Common myeloid progenitor, CD34-positive (primary cell): ENCODE measurements around the gene LMF1.

Experiments
- CTCF ChIA-PET: fragments of 350-600 bp; sonication (Branson Sonifier 250); formaldehyde crosslinking; loops from one replicate; lab custom pipeline; 2021; ENCODE audit warnings: antibody characterized with exemption; lab: Charles Lee
- POLR2A ChIA-PET: fragments of 350-600 bp; sonication (Branson Sonifier 250); formaldehyde crosslinking; loops from one replicate; lab custom pipeline; 2021; ENCODE audit warnings: antibody characterized with exemption; lab: Charles Lee
- DNase-seq, 3 donors: peaks; one replicate each; pipeline versions ENCODE4 v3.0.0 to v3.0.0-alpha.2; 2013
- H3K27ac ChIP-seq, 2 experiments: 1 replicate in 1 of 2; 2 replicates in 1 of 2; pipeline ENCODE4 v1.7.0; 2013; ENCODE audit warnings: inconsistent platforms in 2 of 2, low read length in 2 of 2, mild to moderate bottlenecking in 2 of 2, low read depth in 1 of 2, moderate library complexity in 1 of 2; ENCODE audit not compliant: severe bottlenecking in 2 of 2, insufficient read depth in 1 of 2, poor library complexity in 1 of 2
- H3K27me3 ChIP-seq, 5 experiments: replicated peaks in 2 of 5; 1 replicate in 3 of 5; 2 replicates in 2 of 5; pipeline versions ENCODE4 v1.6.1 to v1.7.0; 2013; ENCODE audit warnings: low read length in 4 of 5, mild to moderate bottlenecking in 2 of 5, moderate library complexity in 2 of 5, inconsistent platforms in 1 of 5; ENCODE audit not compliant: insufficient read depth in 5 of 5, control insufficient read depth in 4 of 5
- H3K36me3 ChIP-seq, 4 experiments: 1 replicate in 2 of 4; 2 replicates in 2 of 4; pipeline versions ENCODE4 v1.6.1 to v1.7.0; 2013; ENCODE audit warnings: low read length in 3 of 4, control low read depth in 1 of 4, mild to moderate bottlenecking in 1 of 4; ENCODE audit not compliant: control insufficient read depth in 4 of 4, insufficient read depth in 4 of 4
- H3K4me1 ChIP-seq, 4 experiments: 1 replicate in 3 of 4; 2 replicates in 1 of 4; pipeline versions ENCODE4 v1.6.1 to v1.7.1; 2013; ENCODE audit warnings: low read length in 3 of 4, mild to moderate bottlenecking in 3 of 4, control low read depth in 1 of 4, inconsistent platforms in 1 of 4, moderate library complexity in 1 of 4; ENCODE audit not compliant: control insufficient read depth in 4 of 4, insufficient read depth in 4 of 4; ENCODE audit errors: control extremely low read depth in 1 of 4
- H3K4me3 ChIP-seq, 7 experiments: 1 replicate in 4 of 7; 2 replicates in 3 of 7; pipeline versions ENCODE4 v1.5.1 to v1.7.0; 2013; ENCODE audit warnings: mild to moderate bottlenecking in 7 of 7, low read length in 6 of 7, moderate library complexity in 6 of 7, inconsistent platforms in 2 of 7, low read depth in 2 of 7, control low read depth in 1 of 7; ENCODE audit not compliant: insufficient read depth in 4 of 7, control insufficient read depth in 1 of 7; ENCODE audit errors: extremely low read depth in 1 of 7
- H3K9me3 ChIP-seq, 5 experiments: 1 replicate in 4 of 5; 2 replicates in 1 of 5; pipeline versions ENCODE4 v1.6.1 to v1.7.1; 2013; ENCODE audit warnings: low read length in 4 of 5, mild to moderate bottlenecking in 2 of 5, inconsistent platforms in 1 of 5, low read depth in 1 of 5, moderate library complexity in 1 of 5; ENCODE audit not compliant: control insufficient read depth in 4 of 5, insufficient read depth in 2 of 5; ENCODE audit errors: control extremely low read depth in 1 of 5
- WGBS: methylation state at CpG from one replicate; pipeline ENCODE4 v1.1.5; 2013; ENCODE audit not compliant: insufficient coverage; 5-methylcytosine and 5-hydroxymethylcytosine counted together

Gene LMF1

GRCh38 chr16:832652-833336 is 138.0 kb downstream of the LMF1 start:
- Histone ChIP-seq H3K27me3 (no peaks in the 10 kb centered on the region), H3K27ac (no peak overlapping the region), H3K4me3 (no peak overlapping the region), H3K36me3 (no peaks in the 10 kb centered on the region), H3K9me3 (peaks cover 0 to 26% (median 12%) of the 10 kb centered on the region in 5 experiments), H3K4me1 (peaks cover 0 to 26% (median 21%) of the 10 kb centered on the region in 4 experiments)
- 91% methylated on average over 24 of the region's 35 CpGs for WGBS
- ChIA-PET POLR2A (no interaction called here), CTCF (interaction anchor here (0.6 kb wide), 1 partner anchor 1044 kb away, joined by 4 read pairs; no protein-coding TSS in a partner anchor)
- no peak for DNase-seq

- ChIA-PET POLR2A (no interaction called here), CTCF (interaction anchor here (0.6 kb wide), 1 partner anchor 1045 kb away, joined by 4 read pairs; no protein-coding TSS in a partner anchor)
- Histone ChIP-seq H3K27ac (no peak overlapping the region), H3K4me3 (peak overlapping the region in 1 of 7 experiments; percentile 48), H3K9me3 (peaks cover 0 to 22% (median 10%) of the 10 kb centered on the region in 5 experiments), H3K4me1 (peaks cover 0 to 26% (median 21%) of the 10 kb centered on the region in 4 experiments), H3K27me3 (no peaks in the 10 kb centered on the region), H3K36me3 (no peaks in the 10 kb centered on the region)
- WGBS: 71% methylated on average over 23 of the region's 27 CpGs
- DNase-seq: no peak
Observed at GRCh38 chr16:831571-832413, 139.0 kb downstream of the LMF1 start.

- peaks cover 0 to 26% (median 21%) of the 10 kb centered on the region in 4 experiments for H3K4me1 ChIP-seq
- WGBS: 13% methylated on average over 20 of the region's 24 CpGs
- no peak overlapping the region for H3K27ac ChIP-seq
- H3K36me3 ChIP-seq: no peaks in the 10 kb centered on the region
- CTCF ChIA-PET: no interaction called here
- H3K27me3 ChIP-seq: no peaks in the 10 kb centered on the region
- POLR2A ChIA-PET: no interaction called here
- H3K4me3 ChIP-seq: peak overlapping the region in 2 of 7 experiments; percentile 20 to 48
- H3K9me3 ChIP-seq: peaks cover 0 to 16% (median 6%) of the 10 kb centered on the region in 5 experiments
- no peak for DNase-seq
Observed at GRCh38 chr16:830871-831570, 139.8 kb downstream of the LMF1 start.

- 87% methylated on average over 41 of the region's 43 CpGs for WGBS
- peaks cover 0 to 27% (median 21%) of the 10 kb centered on the region in 4 experiments for H3K4me1 ChIP-seq
- H3K4me3 ChIP-seq: no peak overlapping the region
- peaks cover 0 to 9% (median 0%) of the 10 kb centered on the region in 5 experiments for H3K9me3 ChIP-seq
- H3K27ac ChIP-seq: no peak overlapping the region
- no peak for DNase-seq
- no peaks in the 10 kb centered on the region for H3K36me3 ChIP-seq
- H3K27me3 ChIP-seq: peaks cover 0 to 2% (median 0%) of the 10 kb centered on the region in 5 experiments
- POLR2A ChIA-PET: no interaction called here
- CTCF ChIA-PET: no interaction called here
Observed at GRCh38 chr16:830107-830870, 140.5 kb downstream of the LMF1 start.

GRCh38 chr16:828891-829290 is 141.9 kb downstream of the LMF1 start:
- no peak for DNase-seq
- no peak overlapping the region for H3K4me3 ChIP-seq
- H3K36me3 ChIP-seq: no peaks in the 10 kb centered on the region
- CTCF ChIA-PET: no interaction called here
- WGBS: 92% methylated on average over 15 of the region's 17 CpGs
- POLR2A ChIA-PET: no interaction called here
- H3K4me1 ChIP-seq: peaks cover 0 to 30% (median 21%) of the 10 kb centered on the region in 4 experiments
- H3K27ac ChIP-seq: no peak overlapping the region
- peaks cover 0 to 4% (median 0%) of the 10 kb centered on the region in 5 experiments for H3K27me3 ChIP-seq
- H3K9me3 ChIP-seq: peaks cover 0 to 3% (median 0%) of the 10 kb centered on the region in 5 experiments

GRCh38 chr16:827513-827912 is 143.3 kb downstream of the LMF1 start:
- CTCF ChIA-PET: no interaction called here

More at GRCh38 chr16:827513-827912, 143.3 kb downstream of the LMF1 start:
- Histone ChIP-seq H3K36me3 (no peaks in the 10 kb centered on the region), H3K4me3 (no peak overlapping the region), H3K4me1 (peaks cover 0 to 30% (median 21%) of the 10 kb centered on the region in 4 experiments), H3K27me3 (peaks cover 0 to 7% (median 0%) of the 10 kb centered on the region in 5 experiments), H3K9me3 (no peaks in the 10 kb centered on the region), H3K27ac (no peak overlapping the region)
- DNase-seq: no peak
- 93% methylated on average over 23 of the region's 24 CpGs for WGBS
- POLR2A ChIA-PET: no interaction called here
